HepG2 (cell line): ENCODE data around the gene ZNF282. TPM values are rescaled to one million over a fixed set of nuclear protein-coding genes. Genes with fewer than 3 reads are reported as not detected.

Experiments
- ATAC-seq: fragments of 200-7000 bp; cut with Tn5 transposase; 3 replicates; pipeline ENCODE4 v1.9.1; 2020; ENCODE audit warnings: mild to moderate bottlenecking, moderate library complexity
- BruUV-seq: library from RNA; stranded (reverse); fragments of 400-500 nt; replicated peaks from 2 replicates; lab custom pipeline; 2021; lab: Mats Ljungman, UMichigan
- CTCF ChIA-PET: fragments of 300-600 bp; formaldehyde crosslinking; extraction: SDS; loops from one replicate; lab custom pipeline; 2021; ENCODE audit warnings: low total read pairs, inconsistent platforms, low intra/inter-chr PET ratio; lab: Yijun Ruan, JAX
- POLR2A ChIA-PET: fragments of 350-600 bp; sonication (Branson Sonifier 250); formaldehyde crosslinking; loops from one replicate; lab custom pipeline; 2020; ENCODE audit warnings: antibody characterized with exemption, inconsistent platforms; lab: Yijun Ruan, JAX
- DNase-seq: peaks from one replicate; pipeline ENCODE4 v3.0.0-alpha.2; 2015; ENCODE audit warnings: low spot score
- FAIRE-seq: peaks from 3 replicates; lab custom pipeline; 2011; peaks lifted over from hg19 to GRCh38; lab: Jason Lieb, UNC
- H2AFZ ChIP-seq: one replicate; pipeline ENCODE4 v1.6.1; 2011; ENCODE audit warnings: low read length, inconsistent platforms
- H3K27ac ChIP-seq: fragments of 300-600 bp; 3 replicates; pipeline ENCODE4 v1.8.0; 2011; ENCODE audit warnings: mixed run types, mild to moderate bottlenecking, mixed read lengths, low read length, inconsistent platforms; ENCODE audit not compliant: insufficient read depth; ENCODE audit errors: extremely low read length
- H3K27me3 ChIP-seq, 2 experiments: fragments of 200-600 bp in 1 of 2; 2 replicates in 1 of 2; 3 replicates in 1 of 2; pipeline versions ENCODE4 v1.6.0 to v1.8.0; 2011; ENCODE audit warnings: low read length in 2 of 2, mild to moderate bottlenecking in 2 of 2, moderate library complexity in 2 of 2, inconsistent platforms in 1 of 2; ENCODE audit not compliant: insufficient read depth in 2 of 2, control insufficient read depth in 1 of 2
- H3K36me3 ChIP-seq, 2 experiments: fragments of 200-600 bp in 1 of 2; replicated peaks in 1 of 2; 2 replicates in 1 of 2; 3 replicates in 1 of 2; pipeline versions ENCODE4 v1.5.1 to v1.8.0; 2011; ENCODE audit warnings: low read length in 2 of 2, inconsistent platforms in 1 of 2; ENCODE audit not compliant: insufficient read depth in 2 of 2, control insufficient read depth in 1 of 2
- H3K4me1 ChIP-seq: 2 replicates; pipeline ENCODE4 v1.5.1; 2012; ENCODE audit warnings: low read length, inconsistent platforms; ENCODE audit not compliant: insufficient read depth
- H3K4me2 ChIP-seq: 2 replicates; pipeline ENCODE4 v1.6.0; 2011; ENCODE audit warnings: low read depth, low read length, inconsistent platforms
- H3K4me3 ChIP-seq, 3 experiments: fragments of 200-600 bp in 1 of 3; sonication (generic), shearing (Covaris generic) in 1 of 3; replicated peaks in 1 of 3; 2 replicates each; pipeline ENCODE4 v1.5.1; 2011 to 2016; ENCODE audit warnings: low read length in 3 of 3, inconsistent platforms in 2 of 3, low read depth in 2 of 3, mild to moderate bottlenecking in 2 of 3, control low read depth in 1 of 3, mixed read lengths in 1 of 3; ENCODE audit not compliant: insufficient read depth in 1 of 3
- H3K79me2 ChIP-seq: one replicate; pipeline ENCODE4 v1.6.1; 2011; ENCODE audit warnings: low read length, inconsistent platforms; ENCODE audit not compliant: insufficient read depth
- H3K9ac ChIP-seq: 2 replicates; pipeline ENCODE4 v1.6.0; 2011; ENCODE audit warnings: mild to moderate bottlenecking, low read depth, low read length, inconsistent platforms; ENCODE audit not compliant: insufficient read depth
- H3K9me3 ChIP-seq: 2 replicates; pipeline ENCODE4 v1.5.1; 2012; ENCODE audit warnings: mild to moderate bottlenecking, low read length
- H4K20me1 ChIP-seq: 2 replicates; pipeline ENCODE4 v1.6.0; 2011; ENCODE audit warnings: inconsistent platforms, mild to moderate bottlenecking, low read length, moderate library complexity; ENCODE audit not compliant: insufficient read depth
- HDAC1 ChIP-seq: sonication (generic); formaldehyde crosslinking; IDR thresholded peaks from 2 replicates; pipeline ENCODE4 v1.5.1; 2020; ENCODE audit warnings: mild to moderate bottlenecking, missing genetic modification reagents
- HIVEP1 ChIP-seq: sonication (generic); formaldehyde crosslinking; IDR thresholded peaks from 2 replicates; pipeline ENCODE4 v1.4.0; 2020; ENCODE audit warnings: mild to moderate bottlenecking, missing genetic modification reagents
- KLF11 ChIP-seq: IDR thresholded peaks from 2 replicates; pipeline ENCODE4 v1.6.1; 2016; ENCODE audit warnings: missing compliant biosample characterization
- MED13 ChIP-seq: sonication (generic); formaldehyde crosslinking; IDR thresholded peaks from 2 replicates; pipeline ENCODE4 v1.5.0; 2020; ENCODE audit warnings: missing genetic modification reagents
- PHF8 ChIP-seq: sonication (generic); formaldehyde crosslinking; IDR thresholded peaks from 2 replicates; pipeline ENCODE4 v1.5.0; 2020; ENCODE audit warnings: missing genetic modification reagents
- ZNF234 ChIP-seq: sonication (generic); formaldehyde crosslinking; conservative IDR thresholded peaks from 2 replicates; pipeline ENCODE4 v1.5.1; 2020; ENCODE audit warnings: mild to moderate bottlenecking, missing genetic modification reagents
- ZNF567 ChIP-seq: sonication (generic); formaldehyde crosslinking; IDR thresholded peaks from 2 replicates; pipeline ENCODE4 v1.8.1; 2023; ENCODE audit warnings: mild to moderate bottlenecking, missing genetic modification reagents, borderline replicate concordance
- ZNF839 ChIP-seq: sonication (generic); formaldehyde crosslinking; IDR thresholded peaks from 2 replicates; pipeline ENCODE4 v1.4.0; 2020; ENCODE audit warnings: missing genetic modification reagents, mild to moderate bottlenecking, borderline replicate concordance
- ZNF883 ChIP-seq: sonication (generic); formaldehyde crosslinking; IDR thresholded peaks from 2 replicates; pipeline ENCODE4 v1.5.1; 2020; ENCODE audit warnings: mild to moderate bottlenecking, missing genetic modification reagents; ENCODE audit errors: not compliant biosample characterization
- ZSCAN12 ChIP-seq: sonication (generic); formaldehyde crosslinking; IDR thresholded peaks from 2 replicates; pipeline ENCODE4 v1.9.0; 2021; ENCODE audit warnings: mild to moderate bottlenecking, missing genetic modification reagents
- WGBS: methylation state at CpG from one replicate; pipeline ENCODE4 v1.1.6; 2017; ENCODE audit warnings: low lambda C conversion rate; 5-methylcytosine and 5-hydroxymethylcytosine counted together
- in situ Hi-C: cut with HindIII; loops from 2 replicates; pipeline ENCODE4 v1.10.0; 2017; ENCODE audit warnings: low pct_unique_long_range_greater_than_20kb; ENCODE audit not compliant: extremely low pct_ligation_motif_present
- intact Hi-C: fragments of 100-400 bp; cut with micrococcal nuclease; formaldehyde crosslinking; loops from one replicate; pipeline ENCODE4 v1.10.0; 2022; ENCODE audit not compliant: unreplicated experiment
- polyA plus RNA-seq, 8 experiments: library from polyadenylated mRNA; depleted of rRNA in 3 of 8; stranded (reverse) in 7 of 8; unstranded in 1 of 8; fragments of >200 nt; fragmentation: Illumina TruSeq in 4 of 8; extraction: Trizol in 4 of 8; gene quantifications; 2 replicates each; pipeline versions ENCODE4 v1.2.1 to v1.2.3, GENCODE V29; 2011 to 2016; ENCODE audit warnings: low read depth in 4 of 8, missing spikeins in 1 of 8, mixed read lengths in 1 of 8; ENCODE audit not compliant: insufficient read depth in 1 of 8
- total RNA-seq, 5 experiments: library from RNA; depleted of rRNA; stranded (reverse); fragments of >200 nt; fragmentation: Illumina TruSeq; extraction: Trizol; gene quantifications; 2 replicates each; pipeline ENCODE4 v1.2.3, GENCODE V29; 2016; ENCODE audit warnings: low read depth in 1 of 5
- TF ChIP-seq, protein P1 (sequence below): sonication (generic); formaldehyde crosslinking; IDR thresholded peaks from 2 replicates; pipeline ENCODE4 v1.4.0; 2020; ENCODE audit warnings: mild to moderate bottlenecking, missing genetic modification reagents
- TF ChIP-seq, protein P2 (sequence below): sonication (generic); formaldehyde crosslinking; IDR thresholded peaks from 2 replicates; pipeline ENCODE4 v1.5.0; 2020; ENCODE audit warnings: missing genetic modification reagents, mild to moderate bottlenecking, borderline replicate concordance
- TF ChIP-seq, protein P3 (sequence below): IDR thresholded peaks from 2 replicates; pipeline ENCODE4 v1.6.1; 2012; ENCODE audit warnings: low read depth, low read length, improper control_type of control experiment

ZNF282 gene
- total and polyA plus RNA-seq, 2 of the 13 experiments (the other 11 are each of a cell fraction or from before 2014, with no cell fraction given): 9.1 to 20.9 TPM

DNA sequence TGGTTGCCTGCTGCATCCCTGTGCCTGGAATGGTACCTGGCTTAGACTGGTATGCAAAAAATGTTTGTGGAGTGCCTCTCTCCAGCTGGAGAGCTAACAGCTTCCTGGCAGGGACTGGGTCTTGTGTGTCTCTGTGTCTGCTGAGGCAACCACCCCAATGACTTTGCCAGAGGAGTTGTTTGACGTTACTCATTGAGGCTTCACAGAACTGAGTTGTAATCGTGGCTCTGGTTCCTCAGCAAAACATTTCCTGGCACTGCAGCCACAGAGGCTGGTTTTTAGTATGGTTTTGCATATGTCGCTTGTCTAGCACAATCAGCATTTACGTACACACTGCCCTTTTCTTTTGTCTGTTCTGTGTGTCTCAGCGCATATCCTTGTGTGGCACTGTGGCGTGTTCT, 7.5 kb downstream of the ZNF282 start:
- H3K27me3 ChIP-seq: no peaks in the 10 kb centered on the region
- in situ Hi-C loops (no loop called here), intact Hi-C loops (no loop called here)
- H3K4me2 ChIP-seq: no peak overlapping the region
- ChIA-PET POLR2A (no interaction called here), CTCF (no interaction called here)
- no peaks in the 10 kb centered on the region for H4K20me1 ChIP-seq
- no peak for ATAC-seq
- H3K36me3 ChIP-seq: peaks cover 42 to 82% of the 10 kb centered on the region in 2 experiments
- no peak for TF ChIP-seq HDAC1
- TF ChIP-seq PHF8 (CRISPR knock-in tag): no peak
- no peak for TF ChIP-seq ZSCAN12 (CRISPR knock-in tag)
- TF ChIP-seq, protein P1, sequence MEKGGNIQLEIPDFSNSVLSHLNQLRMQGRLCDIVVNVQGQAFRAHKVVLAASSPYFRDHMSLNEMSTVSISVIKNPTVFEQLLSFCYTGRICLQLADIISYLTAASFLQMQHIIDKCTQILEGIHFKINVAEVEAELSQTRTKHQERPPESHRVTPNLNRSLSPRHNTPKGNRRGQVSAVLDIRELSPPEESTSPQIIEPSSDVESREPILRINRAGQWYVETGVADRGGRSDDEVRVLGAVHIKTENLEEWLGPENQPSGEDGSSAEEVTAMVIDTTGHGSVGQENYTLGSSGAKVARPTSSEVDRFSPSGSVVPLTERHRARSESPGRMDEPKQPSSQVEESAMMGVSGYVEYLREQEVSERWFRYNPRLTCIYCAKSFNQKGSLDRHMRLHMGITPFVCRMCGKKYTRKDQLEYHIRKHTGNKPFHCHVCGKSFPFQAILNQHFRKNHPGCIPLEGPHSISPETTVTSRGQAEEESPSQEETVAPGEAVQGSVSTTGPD: no peak
- TF ChIP-seq, protein P2, sequence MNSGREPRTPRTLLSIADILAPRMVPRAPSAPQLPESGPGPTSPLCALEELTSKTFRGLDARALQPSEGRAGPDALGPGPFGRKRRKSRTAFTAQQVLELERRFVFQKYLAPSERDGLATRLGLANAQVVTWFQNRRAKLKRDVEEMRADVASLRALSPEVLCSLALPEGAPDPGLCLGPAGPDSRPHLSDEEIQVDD (CRISPR knock-in tag): no peak
- TF ChIP-seq ZNF567: no peak
- TF ChIP-seq HIVEP1 (CRISPR knock-in tag): no peak
- no peak for TF ChIP-seq KLF11 (CRISPR knock-in tag)
- no peak for TF ChIP-seq ZNF883 (CRISPR knock-in tag)
- no peak for TF ChIP-seq ZNF839 (CRISPR knock-in tag)
- no peak for TF ChIP-seq MED13 (CRISPR knock-in tag)
- no peak for TF ChIP-seq ZNF234 (CRISPR knock-in tag)
- TF ChIP-seq, protein P3, sequence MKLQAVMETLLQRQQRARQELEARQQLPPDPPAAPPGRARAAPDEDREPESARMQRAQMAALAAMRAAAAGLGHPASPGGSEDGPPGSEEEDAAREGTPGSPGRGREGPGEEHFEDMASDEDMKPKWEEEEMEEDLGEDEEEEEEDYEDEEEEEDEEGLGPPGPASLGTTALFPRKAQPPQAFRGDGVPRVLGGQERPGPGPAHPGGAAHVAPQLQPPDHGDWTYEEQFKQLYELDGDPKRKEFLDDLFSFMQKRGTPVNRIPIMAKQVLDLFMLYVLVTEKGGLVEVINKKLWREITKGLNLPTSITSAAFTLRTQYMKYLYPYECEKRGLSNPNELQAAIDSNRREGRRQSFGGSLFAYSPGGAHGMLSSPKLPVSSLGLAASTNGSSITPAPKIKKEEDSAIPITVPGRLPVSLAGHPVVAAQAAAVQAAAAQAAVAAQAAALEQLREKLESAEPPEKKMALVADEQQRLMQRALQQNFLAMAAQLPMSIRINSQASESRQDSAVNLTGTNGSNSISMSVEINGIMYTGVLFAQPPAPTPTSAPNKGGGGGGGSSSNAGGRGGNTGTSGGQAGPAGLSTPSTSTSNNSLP: no peak
- no peak overlapping the region for H3K4me3 ChIP-seq
- H3K27ac ChIP-seq: no peak overlapping the region
- H3K9me3 ChIP-seq: no peaks in the 10 kb centered on the region
- no TSS peak for BruUV-seq
- FAIRE-seq: no peak
- DNase-seq: no peak
- 99% methylated on average over 6 of the region's 6 CpGs for WGBS
- H3K79me2 ChIP-seq: peaks cover 29% of the 10 kb centered on the region
- H2AFZ ChIP-seq: no peak overlapping the region
- H3K4me1 ChIP-seq: peaks cover 2% of the 10 kb centered on the region; the same call in 1 of the 2 replicates
- H3K9ac ChIP-seq: no peak overlapping the region
